HEK293 (cell line): ENCODE results near the gene RBMS1.

Experiments used
- EGR2 ChIP-seq: fragments of 450-650 bp; formaldehyde crosslinking; IDR thresholded peaks from 2 replicates; pipeline ENCODE4 v1.5.1; 2016; ENCODE audit warnings: low read depth, missing biosample characterization, missing genetic modification characterization
- GFI1B ChIP-seq: fragments of 450-650 bp; formaldehyde crosslinking; IDR thresholded peaks from 2 replicates; pipeline ENCODE4 v1.5.1; 2016; ENCODE audit warnings: missing biosample characterization, missing genetic modification characterization
- GLI4 ChIP-seq: fragments of 450-650 bp; formaldehyde crosslinking; IDR thresholded peaks from 2 replicates; pipeline ENCODE4 v1.5.1; 2016; ENCODE audit warnings: missing biosample characterization, missing genetic modification characterization
- GLIS1 ChIP-seq: fragments of 450-650 bp; formaldehyde crosslinking; IDR thresholded peaks from 2 replicates; pipeline ENCODE4 v1.5.1; 2016; ENCODE audit warnings: missing biosample characterization, missing genetic modification characterization
- PRDM2 ChIP-seq: fragments of 450-650 bp; formaldehyde crosslinking; IDR thresholded peaks from 2 replicates; pipeline ENCODE4 v1.5.1; 2016; ENCODE audit warnings: missing biosample characterization, missing genetic modification characterization, borderline replicate concordance
- ZBTB11 ChIP-seq: fragments of 450-650 bp; formaldehyde crosslinking; conservative IDR thresholded peaks from 2 replicates; pipeline ENCODE4 v1.5.1; 2016; ENCODE audit warnings: low read depth, missing biosample characterization, missing genetic modification characterization
- ZNF132 ChIP-seq: fragments of 450-650 bp; formaldehyde crosslinking; IDR thresholded peaks from 2 replicates; pipeline ENCODE4 v1.5.1; 2017; ENCODE audit warnings: missing biosample characterization, missing genetic modification characterization, borderline replicate concordance
- ZNF23 ChIP-seq: fragments of 450-650 bp; formaldehyde crosslinking; IDR thresholded peaks from 2 replicates; pipeline ENCODE4 v1.5.1; 2016; ENCODE audit warnings: missing biosample characterization, missing genetic modification characterization, borderline replicate concordance
- ZNF518A ChIP-seq: fragments of 450-650 bp; formaldehyde crosslinking; conservative IDR thresholded peaks from 2 replicates; pipeline ENCODE4 v1.5.1; 2016; ENCODE audit warnings: low read depth, missing biosample characterization, missing genetic modification characterization
- ZNF549 ChIP-seq: fragments of 450-650 bp; IDR thresholded peaks from 2 replicates; pipeline ENCODE4 v1.5.1; 2018; ENCODE audit warnings: missing biosample characterization, missing genetic modification characterization, mild to moderate bottlenecking, inconsistent platforms, moderate library complexity
- ZNF571 ChIP-seq: fragments of 450-650 bp; formaldehyde crosslinking; IDR thresholded peaks from 2 replicates; pipeline ENCODE4 v1.5.0; 2017; ENCODE audit warnings: missing biosample characterization, missing genetic modification characterization
- ZNF645 ChIP-seq: fragments of 450-650 bp; formaldehyde crosslinking; IDR thresholded peaks from 2 replicates; pipeline ENCODE4; 2016; ENCODE audit warnings: missing biosample characterization, missing genetic modification characterization
- ZNF704 ChIP-seq: fragments of 450-650 bp; formaldehyde crosslinking; IDR thresholded peaks from 2 replicates; pipeline ENCODE4 v1.5.1; 2016; ENCODE audit warnings: missing biosample characterization, missing genetic modification characterization
- ZXDB ChIP-seq: fragments of 450-650 bp; formaldehyde crosslinking; IDR thresholded peaks from 2 replicates; pipeline ENCODE4 v1.5.1; 2016; ENCODE audit warnings: missing biosample characterization, missing genetic modification characterization

The RBMS1 gene

GRCh38 chr2:160343404-160343803 lies 150.2 kb downstream of the RBMS1 start (continued):
- TF ChIP-seq ZNF518A: no peak
- TF ChIP-seq ZNF549: no peak
- TF ChIP-seq GFI1B (tag by site-specific recombination): no peak
- TF ChIP-seq ZNF645 (tag by site-specific recombination): no peak
- no peak for TF ChIP-seq GLIS1 (tag by site-specific recombination)
- TF ChIP-seq ZNF23 (tag by site-specific recombination): no peak
- no peak for TF ChIP-seq PRDM2 (tag by site-specific recombination)
- TF ChIP-seq GLI4: no peak
- no peak for TF ChIP-seq ZBTB11 (tag by site-specific recombination)
- no peak for TF ChIP-seq ZNF704 (tag by site-specific recombination)
- TF ChIP-seq ZNF571 (tag by site-specific recombination): no peak
- TF ChIP-seq EGR2: no peak
- no peak for TF ChIP-seq ZXDB (tag by site-specific recombination)
- no peak for TF ChIP-seq ZNF132 (tag by site-specific recombination)
